CD4-positive, alpha-beta T cell treated with Interleukin-4 for 4 hours (primary cell): ENCODE data around the gene BAK1.
"Not testable (repeated sequence)": the region's sequence is repeated elsewhere in the genome, so short reads cannot be mapped to it uniquely, and the experiment has no call there.

ENCODE experiments used
- DNase-seq: peaks from one replicate; pipeline ENCODE4 v3.0.0-alpha.2; 2020

Gene BAK1

DNA sequence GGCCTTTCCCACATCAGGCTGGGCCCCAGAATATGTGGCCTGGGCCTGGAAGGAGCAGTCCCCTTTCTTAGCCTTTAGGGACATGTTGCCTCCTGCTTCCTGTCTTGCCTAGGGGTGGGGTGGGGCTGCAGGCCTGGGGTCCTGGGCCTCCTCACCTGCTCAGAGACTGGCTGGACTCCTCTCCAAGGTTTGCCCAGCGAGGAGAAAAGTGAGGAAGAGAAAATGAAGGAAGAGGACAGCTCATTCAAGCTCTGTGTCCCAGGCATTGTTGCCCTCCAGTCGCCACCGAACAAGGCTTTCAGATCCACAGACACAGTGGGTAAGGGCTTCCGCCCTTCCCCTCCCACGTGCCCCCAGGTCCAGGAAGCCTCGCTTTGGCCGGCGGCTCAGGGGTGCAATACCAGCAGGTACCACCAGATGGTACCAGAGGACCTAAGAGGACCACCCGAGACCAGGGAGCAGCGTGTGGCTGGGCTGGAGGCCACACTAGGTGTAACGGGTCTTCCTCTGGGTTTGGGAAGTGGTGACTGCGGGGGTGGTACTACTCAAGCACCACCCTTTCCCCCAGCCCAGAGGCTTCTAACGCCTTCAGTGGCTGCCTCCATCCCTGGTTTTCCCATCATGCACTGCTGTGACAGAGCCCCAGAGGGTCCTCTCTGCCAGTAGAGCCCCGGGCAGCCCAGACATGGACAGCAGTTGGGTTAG, 5.5 kb upstream of the BAK1 start:
- DNase-seq: peak; percentile 84

- DNase-seq: no peak
These were observed 4.8 kb upstream of the BAK1 start for GRCh38 chr6:33584700-33585402.

GRCh38 chr6:33583591-33584155, 3.6 kb upstream of the BAK1 start:
- no peak for DNase-seq

- no peak for DNase-seq
These were observed 1.1 kb upstream of the BAK1 start for GRCh38 chr6:33581186-33581585.

DNA sequence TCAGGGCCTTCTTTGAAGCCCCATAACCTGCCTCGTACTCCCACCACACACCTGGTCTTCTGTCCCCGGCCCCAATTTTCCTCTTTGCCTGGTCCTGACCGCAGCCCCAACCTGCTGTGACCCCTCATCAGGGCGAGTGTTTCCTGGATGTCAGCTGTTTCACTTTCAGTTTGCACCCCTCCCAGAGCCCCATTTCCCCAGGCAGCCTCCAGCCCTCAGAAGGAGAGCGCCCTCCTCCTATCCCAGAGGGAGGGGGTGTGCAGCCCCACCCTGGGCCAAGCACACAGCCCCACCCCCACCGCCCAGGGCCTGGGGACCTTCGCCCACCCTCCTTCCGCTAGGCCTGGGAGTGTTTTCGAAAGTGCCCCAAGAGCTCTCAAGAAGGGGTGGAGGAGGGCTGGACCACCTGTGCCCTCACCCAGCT, 1.5 kb downstream of the BAK1 start:
- DNase-seq: peak; percentile 60

DNA sequence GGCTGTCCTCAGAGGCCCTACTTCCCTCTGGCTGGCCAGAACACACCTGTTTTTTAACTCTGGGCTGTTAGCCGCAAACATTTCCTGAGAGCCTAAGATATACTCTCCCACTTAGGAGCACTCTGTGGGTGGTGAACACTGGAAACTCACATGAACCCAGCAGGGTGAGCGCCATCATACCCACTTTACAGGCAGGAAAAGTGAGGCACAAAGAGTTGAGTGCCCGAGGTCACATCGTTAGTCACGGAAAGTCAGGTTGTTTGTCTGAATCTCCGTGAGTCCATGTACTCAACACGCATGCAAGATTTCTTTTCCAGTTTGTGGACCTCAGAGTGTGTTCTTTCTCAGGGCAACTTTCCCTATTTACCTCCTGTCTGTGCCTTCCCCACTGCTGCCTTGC, 1.9 kb downstream of the BAK1 start:
- no peak for DNase-seq

- no peak for DNase-seq
These were observed 2.4 kb downstream of the BAK1 start for GRCh38 chr6:33577718-33578117.

- DNase-seq: no peak
These were observed 3.0 kb downstream of the BAK1 start for GRCh38 chr6:33577106-33577535.

- no peak for DNase-seq
These were observed 3.4 kb downstream of the BAK1 start for GRCh38 chr6:33576668-33577067.

DNA sequence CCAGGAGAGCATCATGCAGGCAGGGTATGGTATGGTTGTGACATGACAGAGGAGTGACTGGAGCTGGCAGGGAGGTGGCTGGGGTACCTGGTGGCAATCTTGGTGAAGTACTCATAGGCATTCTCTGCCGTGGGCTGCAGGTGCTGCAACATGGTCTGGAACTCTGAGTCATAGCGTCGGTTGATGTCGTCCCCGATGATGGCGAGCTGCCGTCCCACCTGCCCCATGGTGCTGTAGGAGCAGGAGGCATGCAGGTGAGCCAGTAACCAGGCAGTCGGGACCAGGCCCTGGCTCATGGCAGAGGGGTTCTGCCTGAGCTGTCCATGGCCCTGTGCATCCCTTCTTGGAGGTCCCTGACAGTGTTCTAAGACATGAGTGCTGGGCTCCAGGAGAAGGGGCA, 4.9 kb downstream of the BAK1 start:
- DNase-seq: no peak

DNA sequence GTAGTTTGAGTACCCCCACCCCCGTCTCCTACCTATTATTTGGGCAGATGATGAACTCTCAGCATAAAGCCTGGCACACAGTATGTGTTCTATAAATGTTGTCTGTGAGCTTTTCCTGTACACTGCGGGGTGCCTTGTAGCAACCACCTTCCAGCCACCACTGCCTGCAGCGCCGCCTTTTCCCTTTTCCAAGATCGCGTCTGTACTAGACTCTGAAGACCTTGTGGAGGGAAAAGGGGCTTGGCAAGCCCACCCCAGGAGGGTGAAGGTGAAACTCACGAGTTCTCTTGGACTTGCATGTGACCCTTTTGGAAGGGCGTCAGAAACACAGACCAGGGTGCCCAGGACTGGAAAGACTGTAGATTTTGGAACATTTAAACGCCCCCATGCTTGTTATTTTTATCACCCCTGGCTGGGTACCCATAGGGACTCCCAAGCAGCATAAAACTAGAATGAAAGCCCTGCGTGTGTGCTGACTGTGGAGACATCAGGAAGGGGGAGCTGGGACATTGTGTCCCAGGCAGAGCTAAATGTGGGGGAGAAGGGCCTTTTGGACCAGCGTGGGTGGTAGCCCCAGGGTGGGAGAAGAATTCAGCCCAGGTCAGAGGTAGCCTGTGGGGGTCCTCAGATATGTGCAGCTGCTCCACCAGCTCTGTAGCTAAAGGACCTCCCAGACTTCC, 8.3 kb downstream of the BAK1 start:
- DNase-seq: no peak

DNA sequence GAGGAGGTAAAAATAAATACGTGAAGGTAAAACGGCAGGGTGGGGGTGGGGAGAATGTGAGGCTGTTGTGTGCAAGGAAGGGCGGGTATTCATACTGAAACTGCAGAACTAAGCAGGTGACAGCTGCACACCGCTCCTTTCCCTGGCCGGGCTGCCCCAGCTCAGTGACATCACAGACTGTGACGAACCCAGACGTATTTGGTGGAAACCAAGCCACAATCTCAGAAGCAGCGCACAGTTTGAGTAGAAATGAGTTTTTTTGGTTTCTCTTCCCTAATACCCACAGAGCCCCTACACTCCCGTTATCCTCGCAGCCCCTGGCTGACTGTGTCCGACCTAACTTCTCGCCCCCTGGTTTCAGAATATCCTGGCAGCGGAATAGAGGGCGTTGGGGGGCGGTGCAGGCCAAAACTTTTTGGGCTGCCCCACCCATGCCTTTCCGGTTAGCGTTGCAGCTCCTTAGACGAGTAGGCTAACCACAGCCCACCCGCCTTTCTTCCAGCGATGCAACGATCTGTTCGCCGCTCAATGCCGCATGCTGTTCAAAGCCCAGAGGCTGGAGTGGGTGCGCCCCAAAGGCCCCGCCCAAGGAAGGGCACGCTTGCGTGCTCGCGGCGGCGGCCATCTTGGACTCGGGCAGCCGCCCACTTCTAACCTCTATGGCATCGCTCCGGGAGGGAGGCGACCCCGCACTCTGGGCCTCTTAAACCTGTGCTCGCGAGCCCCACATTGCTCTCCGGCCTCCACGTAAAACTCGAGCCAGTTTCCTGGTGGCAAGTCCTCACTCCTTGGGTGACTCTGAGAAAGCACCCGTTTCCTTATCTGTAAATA, 9.1 kb downstream of the BAK1 start:
- peak; percentile 92 for DNase-seq

GRCh38 chr6:33568826-33569570, 11.1 kb downstream of the BAK1 start:
- no peak for DNase-seq

DNA sequence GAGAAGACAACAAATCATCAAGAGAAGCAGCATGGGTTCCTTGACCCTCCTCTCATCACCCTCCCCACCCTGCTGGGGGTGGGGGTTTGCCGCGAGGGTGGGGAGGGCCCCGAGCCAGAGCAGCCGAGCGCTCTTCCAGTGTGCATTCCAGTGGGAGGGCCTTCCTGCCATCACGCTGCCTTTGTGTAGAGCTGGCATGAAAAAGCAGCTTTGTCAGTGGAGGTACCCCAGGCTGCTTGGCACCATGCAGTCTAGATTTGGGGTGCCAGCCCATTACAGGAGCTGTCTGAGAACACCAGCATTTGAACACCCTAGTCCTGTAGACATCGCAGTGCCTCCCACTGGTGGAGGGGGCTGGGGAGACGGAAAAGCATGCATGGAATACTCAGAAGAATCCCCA, 12.2 kb downstream of the BAK1 start:
- no peak for DNase-seq

DNA sequence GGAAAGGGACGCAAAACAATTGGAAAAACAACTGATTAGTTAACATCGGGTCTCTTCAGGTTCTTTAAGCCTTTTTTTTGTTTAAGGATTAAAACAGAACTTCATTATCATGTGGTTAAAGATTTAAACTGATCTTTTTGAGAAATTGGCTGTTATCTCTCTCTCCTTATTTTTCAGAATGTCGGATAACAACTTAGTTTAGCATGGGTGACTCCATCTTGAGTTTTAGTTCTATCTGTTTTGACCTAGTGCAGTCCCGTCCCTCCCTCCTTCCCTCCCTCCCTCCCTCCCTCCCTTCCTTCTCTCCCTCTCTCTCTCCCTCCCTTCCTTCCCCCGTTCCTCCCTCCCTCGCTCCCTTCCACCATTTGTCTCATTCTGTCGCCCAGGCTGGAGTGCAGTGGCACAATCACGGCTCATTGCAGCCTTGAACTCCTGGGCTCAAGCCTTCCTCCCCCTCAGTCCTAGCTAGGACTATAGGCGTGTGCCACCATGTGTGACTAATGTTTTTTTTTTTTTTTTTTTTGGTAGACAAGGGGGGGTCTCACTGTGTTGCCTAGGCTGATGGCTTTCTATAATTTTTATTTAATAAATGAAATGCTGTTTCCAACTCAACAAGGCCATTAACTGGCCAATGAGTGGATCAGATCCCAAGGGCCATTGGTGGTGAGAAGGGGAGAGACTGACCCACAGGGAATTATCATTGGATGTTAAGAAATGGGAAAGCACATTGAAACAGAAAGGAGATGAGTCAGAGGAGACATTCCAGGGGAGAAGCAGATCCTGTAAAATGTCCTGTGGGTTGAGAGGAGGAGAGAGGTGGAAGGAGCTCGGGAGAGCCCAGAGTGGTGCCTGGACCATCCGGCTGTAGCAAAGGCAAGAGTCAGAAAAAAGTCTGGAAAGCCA, 13.6 kb downstream of the BAK1 start:
- DNase-seq: no peak

GRCh38 chr6:33558801-33559200, 21.3 kb downstream of the BAK1 start:
- no peak for DNase-seq

- no peak for DNase-seq
These were observed 22.7 kb downstream of the BAK1 start for GRCh38 chr6:33557376-33557775.

GRCh38 chr6:33552883-33553282, 27.2 kb downstream of the BAK1 start:
- not testable (repeated sequence) for DNase-seq

- DNase-seq: no peak
These were observed 27.8 kb downstream of the BAK1 start for GRCh38 chr6:33552252-33552651.

DNA sequence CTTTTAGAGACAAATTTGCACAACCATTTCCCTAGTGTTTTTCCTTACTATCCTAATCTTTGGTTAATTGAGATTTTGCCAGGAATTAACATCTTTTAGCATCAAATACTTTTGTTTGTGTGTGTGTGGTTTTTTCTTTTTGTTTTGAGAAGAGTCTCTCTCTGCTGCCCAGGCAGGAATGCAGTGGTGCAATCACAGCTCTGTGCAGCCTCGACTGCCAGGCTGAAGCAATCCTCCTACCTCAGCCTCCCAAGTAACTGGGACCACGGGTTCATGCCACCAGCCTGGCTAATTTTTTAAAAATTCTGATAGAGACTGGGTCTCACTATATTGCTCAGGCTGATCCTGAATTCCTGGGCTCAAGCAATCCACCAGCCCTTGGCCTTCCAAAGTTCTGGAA, 28.5 kb downstream of the BAK1 start:
- DNase-seq: no peak

DNA sequence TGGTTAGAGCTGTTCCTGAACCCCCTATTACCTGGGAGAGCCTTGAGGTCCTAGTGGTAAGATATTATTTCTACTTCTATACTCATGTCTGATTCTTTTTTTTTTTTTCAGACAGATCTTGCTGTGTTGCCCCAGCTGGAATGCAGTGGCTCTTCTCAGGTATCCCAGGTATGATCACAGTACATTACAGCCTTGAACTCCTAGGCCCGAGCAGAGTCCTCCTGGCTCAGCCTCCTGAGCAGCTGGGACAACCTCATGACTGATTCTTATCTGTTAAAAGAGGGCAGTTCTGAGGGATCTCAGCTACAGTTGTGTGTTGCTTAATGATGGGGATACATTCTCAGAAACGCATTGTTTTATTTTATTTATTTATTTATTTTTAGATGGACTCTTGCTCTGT, 30.2 kb downstream of the BAK1 start:
- no peak for DNase-seq
